ENCODE data around the gene DNAH14.

Gene DNAH14

DNA sequence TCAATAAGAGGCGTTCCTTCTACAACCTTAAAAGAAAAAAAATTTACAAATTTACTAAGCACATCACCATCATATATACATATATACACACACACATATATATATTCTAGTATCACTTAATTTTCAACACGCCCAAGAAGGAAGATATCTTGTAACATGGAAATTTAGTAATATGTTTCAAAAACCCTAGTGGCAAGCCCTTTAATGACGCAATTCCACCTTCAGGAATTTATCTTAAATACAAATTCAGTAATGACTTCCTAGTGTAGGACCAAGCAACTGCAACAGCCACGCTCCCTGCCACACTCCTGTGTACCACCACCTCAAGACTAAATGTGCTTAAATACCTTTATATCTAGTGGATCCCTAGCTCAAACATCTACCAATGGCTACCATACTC is 485.8 kb downstream of the DNAH14 start:
- no peak for DNase-seq (ENCODE audit: low spot score)
- Histone ChIP-seq H3K4me3 (no peak overlapping the region), H3K27ac (no peak overlapping the region)
- TF ChIP-seq, protein P1, sequence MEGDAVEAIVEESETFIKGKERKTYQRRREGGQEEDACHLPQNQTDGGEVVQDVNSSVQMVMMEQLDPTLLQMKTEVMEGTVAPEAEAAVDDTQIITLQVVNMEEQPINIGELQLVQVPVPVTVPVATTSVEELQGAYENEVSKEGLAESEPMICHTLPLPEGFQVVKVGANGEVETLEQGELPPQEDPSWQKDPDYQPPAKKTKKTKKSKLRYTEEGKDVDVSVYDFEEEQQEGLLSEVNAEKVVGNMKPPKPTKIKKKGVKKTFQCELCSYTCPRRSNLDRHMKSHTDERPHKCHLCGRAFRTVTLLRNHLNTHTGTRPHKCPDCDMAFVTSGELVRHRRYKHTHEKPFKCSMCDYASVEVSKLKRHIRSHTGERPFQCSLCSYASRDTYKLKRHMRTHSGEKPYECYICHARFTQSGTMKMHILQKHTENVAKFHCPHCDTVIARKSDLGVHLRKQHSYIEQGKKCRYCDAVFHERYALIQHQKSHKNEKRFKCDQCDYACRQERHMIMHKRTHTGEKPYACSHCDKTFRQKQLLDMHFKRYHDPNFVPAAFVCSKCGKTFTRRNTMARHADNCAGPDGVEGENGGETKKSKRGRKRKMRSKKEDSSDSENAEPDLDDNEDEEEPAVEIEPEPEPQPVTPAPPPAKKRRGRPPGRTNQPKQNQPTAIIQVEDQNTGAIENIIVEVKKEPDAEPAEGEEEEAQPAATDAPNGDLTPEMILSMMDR (IDR thresholded peaks at IDR 0.05): no peak

GRCh38 chr1:225415967-225416745 is 486.7 kb downstream of the DNAH14 start:
- DNase-seq (ENCODE audit: low spot score): no peak
- Histone ChIP-seq H3K4me3 (no peak overlapping the region), H3K27ac (no peak overlapping the region)
- TF ChIP-seq, protein P1 (IDR thresholded peaks at IDR 0.05): no peak

DNA sequence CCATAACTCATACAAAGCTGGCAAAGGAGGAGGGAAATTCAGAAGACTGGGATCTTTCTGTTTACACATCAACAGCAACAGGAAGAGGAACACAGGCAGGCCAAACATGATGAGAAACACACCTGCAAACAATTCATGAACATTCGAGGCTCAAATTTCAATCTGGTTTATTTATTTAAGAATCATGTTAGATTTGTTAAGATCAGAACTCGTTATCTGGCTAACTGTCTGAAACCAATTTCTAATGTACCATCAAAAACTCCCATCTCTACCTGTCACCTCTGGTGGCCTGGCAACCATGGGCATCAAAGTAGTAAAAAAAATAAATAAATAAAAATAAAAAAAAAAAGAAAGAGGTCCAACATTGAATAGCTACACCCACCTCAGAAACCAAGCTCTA is 488.6 kb downstream of the DNAH14 start:
- no peak for DNase-seq (ENCODE audit: low spot score)

DNA sequence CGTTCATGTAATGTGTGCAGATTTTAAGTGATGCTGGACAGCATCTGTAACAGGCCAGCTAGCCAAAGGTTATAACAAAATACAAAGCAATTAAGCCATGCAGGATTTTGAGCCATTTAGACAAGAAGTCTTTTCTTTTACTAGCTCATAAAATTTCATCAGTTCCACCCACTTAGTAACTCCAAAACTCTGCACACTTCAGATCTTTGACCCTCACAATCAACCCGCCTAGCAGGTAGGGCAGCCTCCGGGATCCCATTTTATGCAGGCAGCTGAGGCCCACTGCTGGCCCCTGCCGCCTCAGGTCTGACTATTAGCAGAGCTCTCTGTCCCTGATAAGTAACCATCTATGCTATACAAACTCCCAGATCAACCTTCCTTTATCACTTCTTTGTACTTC is 489.1 kb downstream of the DNAH14 start:
- no peak for DNase-seq (ENCODE audit: low spot score)
- H3K27ac ChIP-seq: no peak overlapping the region
- no peak overlapping the region for H3K4me3 ChIP-seq
- TF ChIP-seq, protein P1 (IDR thresholded peaks at IDR 0.05): no peak

More for the DNA sequence above, 488.6 kb downstream of the DNAH14 start:
- no peak overlapping the region for H3K27ac ChIP-seq
- H3K4me3 ChIP-seq: no peak overlapping the region
- TF ChIP-seq, protein P1 (IDR thresholded peaks at IDR 0.05): no peak

DNA sequence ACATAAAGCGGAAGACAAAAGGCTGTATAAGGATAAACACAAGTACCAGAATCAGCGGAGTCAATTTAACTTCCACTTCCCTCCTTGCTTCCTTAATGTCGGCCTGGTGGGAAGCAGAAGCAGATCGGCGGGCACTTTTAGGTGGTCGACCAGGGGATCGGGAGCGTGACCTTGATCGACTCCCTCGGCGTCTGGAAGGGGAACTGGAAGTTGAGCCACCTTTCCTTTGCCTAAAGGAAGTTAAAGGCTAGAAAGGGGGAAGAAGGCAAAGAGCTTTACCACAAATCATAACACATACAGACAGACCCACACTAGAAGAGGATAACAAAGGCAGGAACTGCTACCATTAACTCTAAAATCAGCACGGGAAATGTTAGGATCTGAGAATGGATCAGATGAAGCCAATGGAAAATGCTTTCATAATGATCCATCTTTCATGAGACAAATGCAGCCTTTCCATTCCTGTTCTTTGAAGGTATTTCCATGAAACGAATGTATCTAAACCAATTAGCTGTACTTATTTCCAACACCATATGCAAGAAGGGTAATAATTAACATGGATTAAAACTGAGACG is 492.6 kb downstream of the DNAH14 start:
- no peak for DNase-seq (ENCODE audit: low spot score)
- Histone ChIP-seq H3K27ac (no peak overlapping the region), H3K4me3 (no peak overlapping the region)
- TF ChIP-seq, protein P1 (IDR thresholded peaks at IDR 0.05): no peak

DNA sequence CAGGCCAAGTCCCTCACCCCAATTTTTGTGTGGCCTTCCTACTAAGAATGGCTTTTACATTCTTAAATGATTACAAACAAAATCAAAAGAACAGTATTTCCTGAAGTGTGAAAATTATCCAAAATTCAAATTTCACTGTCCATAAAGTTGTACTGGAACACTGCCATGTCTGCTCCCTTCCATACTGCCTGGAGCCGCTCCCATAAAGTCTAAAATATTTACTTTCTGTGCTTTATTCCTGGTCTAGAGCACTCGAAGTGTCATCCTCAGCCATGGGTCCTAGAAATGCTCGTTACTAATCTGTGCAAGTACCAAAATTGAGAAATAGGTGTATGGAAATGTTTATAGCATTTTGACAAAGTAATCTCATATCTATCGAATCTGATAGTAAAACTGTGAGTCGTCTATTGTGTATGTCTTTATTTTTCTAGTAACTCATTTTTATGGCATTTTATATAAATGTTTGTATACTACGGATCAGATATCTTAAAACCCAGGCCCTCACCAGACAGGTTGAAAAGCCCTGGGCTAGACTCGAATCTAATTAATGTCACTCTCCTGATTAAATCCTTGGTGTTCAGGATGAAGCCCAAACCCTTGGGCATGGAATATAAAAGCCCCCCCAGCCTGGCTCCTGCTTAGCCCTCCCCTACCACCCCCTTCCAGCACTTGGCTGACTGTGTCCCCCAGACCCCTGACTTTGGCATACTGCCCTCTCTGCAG is 493.5 kb downstream of the DNAH14 start:
- Histone ChIP-seq H3K27ac (no peak overlapping the region), H3K4me3 (no peak overlapping the region)
- TF ChIP-seq, protein P1 (IDR thresholded peaks at IDR 0.05): no peak
- DNase-seq (ENCODE audit: low spot score): no peak
